Measurements from ENCODE around the gene AIFM3.

DNA sequence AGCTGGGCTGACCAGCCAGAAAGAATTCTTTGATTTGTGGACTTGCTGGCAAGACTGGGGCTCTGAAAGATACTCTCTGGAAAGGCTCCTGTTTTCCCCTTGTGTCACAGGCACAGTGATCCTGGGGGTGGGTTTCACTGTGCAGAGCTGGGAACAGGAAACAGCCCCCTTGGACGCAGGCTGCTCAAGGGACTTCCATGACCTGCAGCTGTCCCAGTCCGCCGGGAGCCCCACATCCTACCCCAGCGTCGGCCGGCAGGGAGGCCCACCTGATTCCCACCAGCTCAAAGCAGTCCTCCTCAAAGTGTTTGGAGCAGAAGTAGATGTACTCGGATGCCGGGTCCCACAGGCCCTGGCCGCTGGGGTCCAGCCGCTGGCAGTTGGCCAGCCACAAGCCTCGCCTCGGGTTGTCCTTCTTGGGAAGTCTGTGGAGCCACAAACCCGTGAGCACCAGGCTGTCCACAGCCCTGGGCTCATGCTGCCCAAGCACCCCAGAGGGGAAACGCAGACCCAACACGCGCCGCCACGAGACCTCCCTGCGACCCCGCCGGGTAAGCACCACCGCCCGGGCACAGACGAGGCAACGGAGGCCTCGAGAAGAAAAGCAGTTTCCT is 34.0 kb downstream of the AIFM3 start:
- TF ChIP-seq EZH2 (IDR thresholded peaks at IDR 0.05; ENCODE audit: borderline replicate concordance, low read length) (no peak), CTCF (conservative IDR thresholded peaks at IDR 0.05 in 1 of 2, IDR thresholded peaks at IDR 0.05 in 1 of 2; ENCODE audit: extremely low read depth in 1 of 2, insufficient read depth in 1 of 2, low read depth in 1 of 2, low read length in 2 of 2) (no peak)

Data from mammary epithelial cell (primary cell).